Type B pancreatic cell (in vitro differentiated cells): ENCODE results near the gene RAI14. TPM values are rescaled to one million over a fixed set of nuclear protein-coding genes. Genes with fewer than 3 reads are reported as not detected.

Source experiments
- DNase-seq: peaks from one replicate; pipeline ENCODE4 v3.0.0; 2021; ENCODE audit warnings: mixed read lengths; ENCODE audit not compliant: unreplicated experiment; ENCODE audit errors: extremely low spot score
- H3K27ac Mint-ChIP-seq: 2 replicates; pipeline ENCODE4 v1.8.0; 2021; ENCODE audit warnings: mild to moderate bottlenecking, mixed read lengths
- H3K27me3 Mint-ChIP-seq: 2 replicates; pipeline ENCODE4 v1.8.0; 2021; ENCODE audit warnings: mixed read lengths
- H3K36me3 Mint-ChIP-seq: 2 replicates; pipeline ENCODE4 v1.8.0; 2021; ENCODE audit warnings: mixed read lengths
- H3K4me1 Mint-ChIP-seq: one replicate; pipeline ENCODE4 v1.8.0; 2021; ENCODE audit warnings: mixed read lengths; ENCODE audit not compliant: unreplicated experiment
- H3K4me3 Mint-ChIP-seq: 2 replicates; pipeline ENCODE4 v1.8.0; 2021; ENCODE audit warnings: mild to moderate bottlenecking, mixed read lengths
- H3K9me3 Mint-ChIP-seq: 2 replicates; pipeline ENCODE4 v1.8.0; 2021; ENCODE audit warnings: mixed read lengths
- total RNA-seq: library from RNA; stranded (reverse); gene quantifications from 2 replicates; pipeline ENCODE4 v1.2.1, GENCODE V29; 2021; ENCODE audit warnings: low replicate concordance
- TF ChIP-seq, protein P1 (sequence below): fragments of 200-600 bp; sonication (generic); conservative IDR thresholded peaks from 2 replicates; pipeline ENCODE4 v1.5.0; 2021; ENCODE audit warnings: antibody characterized with exemption, mild to moderate bottlenecking

The RAI14 gene
- total RNA-seq, 1 donor from 2014 or later, result 102 TPM

DNA sequence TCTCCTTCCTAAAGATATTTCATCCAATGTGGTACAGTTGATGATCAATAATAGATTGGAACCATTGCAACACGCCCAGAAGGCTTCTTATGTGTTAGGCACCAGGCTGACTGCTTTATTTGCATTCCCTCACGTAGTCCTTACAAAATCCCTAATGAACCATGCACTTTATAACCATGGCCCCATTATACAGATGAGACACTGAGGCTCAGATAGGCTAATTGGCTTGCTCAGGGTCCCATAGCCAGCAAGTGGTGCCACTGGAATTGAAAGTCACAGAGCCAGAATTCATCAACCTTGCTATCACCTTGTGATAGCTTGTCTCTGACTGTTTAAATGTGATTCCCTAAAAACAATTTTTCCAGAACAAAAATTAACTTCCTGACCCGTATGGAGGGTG is 27.8 kb upstream of the RAI14 start:
- peaks cover 11% of the 10 kb centered on the region for H3K4me1 Mint-ChIP-seq
- TF ChIP-seq, protein P1, sequence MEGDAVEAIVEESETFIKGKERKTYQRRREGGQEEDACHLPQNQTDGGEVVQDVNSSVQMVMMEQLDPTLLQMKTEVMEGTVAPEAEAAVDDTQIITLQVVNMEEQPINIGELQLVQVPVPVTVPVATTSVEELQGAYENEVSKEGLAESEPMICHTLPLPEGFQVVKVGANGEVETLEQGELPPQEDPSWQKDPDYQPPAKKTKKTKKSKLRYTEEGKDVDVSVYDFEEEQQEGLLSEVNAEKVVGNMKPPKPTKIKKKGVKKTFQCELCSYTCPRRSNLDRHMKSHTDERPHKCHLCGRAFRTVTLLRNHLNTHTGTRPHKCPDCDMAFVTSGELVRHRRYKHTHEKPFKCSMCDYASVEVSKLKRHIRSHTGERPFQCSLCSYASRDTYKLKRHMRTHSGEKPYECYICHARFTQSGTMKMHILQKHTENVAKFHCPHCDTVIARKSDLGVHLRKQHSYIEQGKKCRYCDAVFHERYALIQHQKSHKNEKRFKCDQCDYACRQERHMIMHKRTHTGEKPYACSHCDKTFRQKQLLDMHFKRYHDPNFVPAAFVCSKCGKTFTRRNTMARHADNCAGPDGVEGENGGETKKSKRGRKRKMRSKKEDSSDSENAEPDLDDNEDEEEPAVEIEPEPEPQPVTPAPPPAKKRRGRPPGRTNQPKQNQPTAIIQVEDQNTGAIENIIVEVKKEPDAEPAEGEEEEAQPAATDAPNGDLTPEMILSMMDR, result no peak
- no peaks in the 10 kb centered on the region for H3K9me3 Mint-ChIP-seq
- no peak overlapping the region for H3K27ac Mint-ChIP-seq
- no peaks in the 10 kb centered on the region for H3K36me3 Mint-ChIP-seq
- H3K27me3 Mint-ChIP-seq, result no peaks in the 10 kb centered on the region
- no peak for DNase-seq
- H3K4me3 Mint-ChIP-seq, result no peak overlapping the region

DNA sequence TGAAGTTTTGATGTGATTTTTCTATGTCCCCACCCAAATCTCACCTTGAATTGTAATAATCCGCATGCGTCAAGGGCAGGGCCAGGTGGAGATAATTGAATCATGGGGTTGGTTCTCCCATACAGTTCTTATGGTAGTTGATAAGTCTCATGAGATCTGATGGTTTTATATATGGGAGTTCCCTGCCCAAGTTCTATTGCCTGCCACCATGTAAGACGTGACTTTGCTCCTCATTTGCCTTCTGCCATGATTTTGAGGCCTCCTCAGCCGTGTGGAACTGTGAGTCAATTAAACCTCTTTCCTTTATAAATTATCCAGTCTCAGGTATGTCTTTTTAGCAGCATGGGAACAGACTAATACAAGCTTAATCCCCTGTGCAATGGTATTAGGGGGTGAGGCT is 25.5 kb upstream of the RAI14 start:
- peaks cover 5% of the 10 kb centered on the region for H3K4me1 Mint-ChIP-seq
- TF ChIP-seq, protein P1, result no peak
- H3K27me3 Mint-ChIP-seq, result no peaks in the 10 kb centered on the region
- H3K9me3 Mint-ChIP-seq, result no peaks in the 10 kb centered on the region
- no peak for DNase-seq
- H3K27ac Mint-ChIP-seq, result no peak overlapping the region
- no peaks in the 10 kb centered on the region for H3K36me3 Mint-ChIP-seq
- no peak overlapping the region for H3K4me3 Mint-ChIP-seq

DNA sequence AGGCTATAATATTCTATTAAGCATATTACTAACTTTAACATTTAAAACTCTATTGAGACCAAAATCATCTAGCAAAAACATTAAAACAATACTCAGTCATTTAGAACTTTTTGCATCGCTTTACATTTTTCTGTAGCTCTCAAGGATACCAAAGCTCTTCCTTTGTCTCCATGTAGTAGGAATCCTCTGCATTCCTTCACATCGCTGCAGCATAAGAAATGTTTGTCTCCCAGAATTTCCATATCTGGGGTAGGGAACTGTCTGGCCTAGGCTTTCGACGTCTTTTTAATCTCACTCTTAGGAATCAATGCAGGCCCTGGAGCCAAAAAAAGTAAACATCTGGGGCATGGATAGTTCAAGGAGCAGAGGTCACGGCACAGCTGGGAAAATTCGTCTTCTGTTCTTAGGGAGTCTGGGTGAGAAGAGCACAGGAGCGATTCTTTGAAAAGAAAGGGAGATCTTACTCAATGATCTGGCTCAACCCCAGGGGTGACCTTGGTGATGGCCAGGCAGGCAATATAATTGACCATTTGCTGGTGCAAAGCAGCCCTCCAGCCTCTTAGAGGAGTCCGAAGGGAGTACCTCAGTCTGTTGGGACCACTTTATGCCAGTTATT is 23.2 kb upstream of the RAI14 start:
- peaks cover 5% of the 10 kb centered on the region for H3K4me1 Mint-ChIP-seq
- no peak overlapping the region for H3K4me3 Mint-ChIP-seq
- H3K27ac Mint-ChIP-seq, result no peak overlapping the region
- no peaks in the 10 kb centered on the region for H3K27me3 Mint-ChIP-seq
- DNase-seq, result no peak
- H3K36me3 Mint-ChIP-seq, result no peaks in the 10 kb centered on the region
- TF ChIP-seq, protein P1, result no peak
- peaks cover 4% of the 10 kb centered on the region for H3K9me3 Mint-ChIP-seq

DNA sequence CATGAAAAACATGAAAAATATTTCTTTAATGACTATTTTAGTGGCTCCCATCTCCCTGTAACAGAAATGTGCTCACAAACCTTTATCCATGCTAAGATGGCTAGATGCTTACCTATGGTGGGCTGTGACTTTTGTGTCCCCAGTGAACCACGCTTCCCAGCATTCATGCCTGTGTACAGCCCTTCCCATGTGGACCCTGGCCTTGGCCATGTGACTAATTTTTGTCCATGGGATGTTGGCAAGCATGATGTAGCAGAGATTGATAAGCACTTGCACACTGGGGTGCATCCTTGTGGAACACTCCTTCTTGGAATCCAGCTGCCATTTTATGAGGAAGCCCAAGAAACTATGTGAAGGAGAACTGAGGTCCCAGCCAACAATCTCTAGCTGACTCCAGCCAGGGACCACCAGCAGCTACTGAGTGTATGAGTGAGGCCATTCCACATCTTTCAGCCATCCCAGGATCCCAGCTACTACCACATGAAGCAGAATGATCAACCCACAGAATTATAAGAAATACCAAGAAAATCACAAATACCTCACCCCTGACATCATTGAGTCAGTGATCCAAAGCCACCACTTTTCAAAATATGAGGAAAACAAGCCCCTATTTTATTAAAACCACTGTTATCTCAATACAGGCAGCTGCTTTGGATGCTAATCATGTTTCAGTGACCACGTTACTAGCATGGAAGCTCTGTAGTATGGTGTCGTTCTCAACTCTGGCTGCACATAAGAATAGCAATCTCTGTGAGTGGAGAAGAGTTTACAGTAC is 16.1 kb upstream of the RAI14 start:
- no peaks in the 10 kb centered on the region for H3K4me1 Mint-ChIP-seq
- H3K27ac Mint-ChIP-seq, result no peak overlapping the region
- H3K4me3 Mint-ChIP-seq, result no peak overlapping the region
- TF ChIP-seq, protein P1, result no peak
- peaks cover 5% of the 10 kb centered on the region for H3K9me3 Mint-ChIP-seq
- no peaks in the 10 kb centered on the region for H3K27me3 Mint-ChIP-seq
- DNase-seq, result no peak
- no peaks in the 10 kb centered on the region for H3K36me3 Mint-ChIP-seq

DNA sequence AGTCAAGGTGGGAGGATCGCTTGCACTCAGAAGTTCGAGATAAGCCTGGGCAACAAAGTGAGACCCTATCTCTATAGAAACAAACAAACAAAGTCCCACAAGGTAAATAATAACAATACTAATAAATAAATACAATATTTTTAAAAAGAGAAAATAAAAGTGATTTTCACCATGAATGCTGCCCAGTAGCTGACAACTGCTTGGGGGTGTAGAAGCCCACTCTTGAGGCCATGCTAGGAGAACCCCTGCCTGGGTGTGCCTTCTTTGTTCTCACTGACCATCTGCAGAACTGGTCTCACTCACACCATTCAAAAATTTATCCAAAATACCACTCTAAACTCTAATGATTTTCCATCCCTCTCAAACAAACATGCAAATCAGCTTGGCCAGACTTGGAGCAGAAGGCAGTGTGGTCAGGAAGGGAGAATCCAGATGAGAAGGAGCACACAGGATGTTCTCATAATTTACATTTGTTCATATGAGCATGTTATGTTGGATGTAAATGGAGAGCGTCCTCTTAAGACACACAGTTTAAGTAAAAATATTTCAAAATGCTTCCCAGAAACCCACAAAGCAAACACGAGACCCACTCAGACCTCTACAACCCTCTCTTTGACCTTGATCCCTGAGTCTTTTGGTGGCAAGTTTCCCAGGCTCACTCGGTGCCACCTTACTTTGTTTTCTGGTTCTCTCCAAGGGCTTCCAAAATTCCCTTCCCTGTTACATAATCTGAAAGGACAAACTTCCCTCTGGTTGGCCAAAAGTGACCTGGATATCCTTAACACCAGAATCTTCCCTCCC is 7.9 kb upstream of the RAI14 start:
- TF ChIP-seq, protein P1, result no peak
- Mint-ChIP-seq H3K9me3 (peaks cover 10% of the 10 kb centered on the region), H3K27ac (no peak overlapping the region), H3K4me3 (no peak overlapping the region), H3K27me3 (no peaks in the 10 kb centered on the region), H3K36me3 (no peaks in the 10 kb centered on the region), H3K4me1 (peaks cover 16% of the 10 kb centered on the region)
- DNase-seq, result no peak
